Activated naive CD4-positive, alpha-beta T cell treated with anti-CD3 and anti-CD28 coated beads, Interleukin-2, amount 10 ng/mL, durations not matched to agents 7 days and 5 days (primary cell): ENCODE data around the gene ADAMTS6.

ENCODE experiments used
- CTCF ChIA-PET: fragments of 350-600 bp; sonication (Branson Sonifier 250); formaldehyde crosslinking; loops from one replicate; lab custom pipeline; 2021; ENCODE audit warnings: antibody characterized with exemption; lab: Charles Lee
- DNase-seq: peaks from one replicate; pipeline ENCODE4 v3.0.0-alpha.2; 2020
- H3K27ac Mint-ChIP-seq: one replicate; pipeline ENCODE4 v1.8.0; 2021; ENCODE audit warnings: mild to moderate bottlenecking, moderate library complexity, mixed read lengths
- H3K27me3 Mint-ChIP-seq: one replicate; pipeline ENCODE4 v1.8.0; 2021; ENCODE audit warnings: mild to moderate bottlenecking, mixed read lengths
- H3K36me3 Mint-ChIP-seq: one replicate; pipeline ENCODE4 v1.8.0; 2021; ENCODE audit warnings: mixed read lengths
- H3K4me1 Mint-ChIP-seq: one replicate; pipeline ENCODE4 v1.8.0; 2021; ENCODE audit warnings: mixed read lengths
- H3K4me3 Mint-ChIP-seq: one replicate; pipeline ENCODE4 v1.8.0; 2021; ENCODE audit warnings: mild to moderate bottlenecking, moderate library complexity, mixed read lengths
- H3K9me3 Mint-ChIP-seq: one replicate; pipeline ENCODE4 v1.8.0; 2021; ENCODE audit warnings: mixed read lengths

The ADAMTS6 gene

GRCh38 chr5:65172486-65173129 lies 309.1 kb downstream of the ADAMTS6 start:
- Mint-ChIP-seq H3K36me3 (no peaks in the 10 kb centered on the region), H3K4me3 (no peak overlapping the region), H3K9me3 (no peaks in the 10 kb centered on the region), H3K27ac (no peak overlapping the region), H3K4me1 (no peaks in the 10 kb centered on the region), H3K27me3 (peaks cover 7% of the 10 kb centered on the region)
- CTCF ChIA-PET = interaction anchor here (0.7 kb wide), 1 partner anchor 469 kb away, joined by 3 read pairs; no protein-coding TSS in a partner anchor
- DNase-seq = no peak

- Mint-ChIP-seq H3K4me3 (no peak overlapping the region), H3K27me3 (peaks cover 7% of the 10 kb centered on the region), H3K9me3 (no peaks in the 10 kb centered on the region), H3K36me3 (no peaks in the 10 kb centered on the region), H3K27ac (no peak overlapping the region), H3K4me1 (no peaks in the 10 kb centered on the region)
- no peak for DNase-seq
- CTCF ChIA-PET = no interaction called here
Measured at GRCh38 chr5:65171645-65172044, 310.1 kb downstream of the ADAMTS6 start.

GRCh38 chr5:65163698-65164097 lies 318.0 kb downstream of the ADAMTS6 start:
- H3K9me3 Mint-ChIP-seq = no peaks in the 10 kb centered on the region
- H3K27me3 Mint-ChIP-seq = peaks cover 6% of the 10 kb centered on the region
- H3K4me3 Mint-ChIP-seq = no peak overlapping the region
- H3K4me1 Mint-ChIP-seq = no peaks in the 10 kb centered on the region
- H3K36me3 Mint-ChIP-seq = no peaks in the 10 kb centered on the region
- no peak overlapping the region for H3K27ac Mint-ChIP-seq
- CTCF ChIA-PET = no interaction called here
- DNase-seq = no peak

- H3K9me3 Mint-ChIP-seq = no peaks in the 10 kb centered on the region
- no peak for DNase-seq
- no peaks in the 10 kb centered on the region for H3K4me1 Mint-ChIP-seq
- peaks cover 6% of the 10 kb centered on the region for H3K27me3 Mint-ChIP-seq
- no peak overlapping the region for H3K4me3 Mint-ChIP-seq
- no peaks in the 10 kb centered on the region for H3K36me3 Mint-ChIP-seq
- H3K27ac Mint-ChIP-seq = no peak overlapping the region
- CTCF ChIA-PET = no interaction called here
Measured at GRCh38 chr5:65161655-65162054, 320.1 kb downstream of the ADAMTS6 start.

GRCh38 chr5:65157906-65158603 lies 323.7 kb downstream of the ADAMTS6 start:
- no peak for DNase-seq
- Mint-ChIP-seq H3K36me3 (no peaks in the 10 kb centered on the region), H3K4me1 (no peaks in the 10 kb centered on the region), H3K27ac (no peak overlapping the region), H3K27me3 (peaks cover 6% of the 10 kb centered on the region), H3K4me3 (no peak overlapping the region), H3K9me3 (no peaks in the 10 kb centered on the region)
- CTCF ChIA-PET = no interaction called here

- no peak for DNase-seq
- H3K36me3 Mint-ChIP-seq = no peaks in the 10 kb centered on the region
- no peaks in the 10 kb centered on the region for H3K9me3 Mint-ChIP-seq
- no peak overlapping the region for H3K4me3 Mint-ChIP-seq
- CTCF ChIA-PET = no interaction called here
- H3K27ac Mint-ChIP-seq = no peak overlapping the region
- H3K27me3 Mint-ChIP-seq = peaks cover 6% of the 10 kb centered on the region
- no peaks in the 10 kb centered on the region for H3K4me1 Mint-ChIP-seq
Measured at GRCh38 chr5:65156933-65157332, 324.8 kb downstream of the ADAMTS6 start.

- H3K4me1 Mint-ChIP-seq = no peaks in the 10 kb centered on the region
- H3K4me3 Mint-ChIP-seq = no peak overlapping the region
- no peaks in the 10 kb centered on the region for H3K9me3 Mint-ChIP-seq
- no peak overlapping the region for H3K27ac Mint-ChIP-seq
- CTCF ChIA-PET = no interaction called here
- no peaks in the 10 kb centered on the region for H3K27me3 Mint-ChIP-seq
- no peak for DNase-seq
- no peaks in the 10 kb centered on the region for H3K36me3 Mint-ChIP-seq
Measured at GRCh38 chr5:65152131-65152530, 329.6 kb downstream of the ADAMTS6 start.

- CTCF ChIA-PET = no interaction called here
- Mint-ChIP-seq H3K27ac (no peak overlapping the region), H3K4me3 (no peak overlapping the region), H3K9me3 (no peaks in the 10 kb centered on the region), H3K4me1 (no peaks in the 10 kb centered on the region), H3K36me3 (no peaks in the 10 kb centered on the region), H3K27me3 (no peaks in the 10 kb centered on the region)
- DNase-seq = no peak
Measured at GRCh38 chr5:65151614-65152013, 330.1 kb downstream of the ADAMTS6 start.

- H3K36me3 Mint-ChIP-seq = no peaks in the 10 kb centered on the region
- no peak for DNase-seq
- no peaks in the 10 kb centered on the region for H3K9me3 Mint-ChIP-seq
- H3K27me3 Mint-ChIP-seq = no peaks in the 10 kb centered on the region
- H3K27ac Mint-ChIP-seq = no peak overlapping the region
- CTCF ChIA-PET = no interaction called here
- no peak overlapping the region for H3K4me3 Mint-ChIP-seq
- no peaks in the 10 kb centered on the region for H3K4me1 Mint-ChIP-seq
Measured at GRCh38 chr5:65150599-65151304, 331.0 kb downstream of the ADAMTS6 start.

GRCh38 chr5:65149827-65150226 lies 331.9 kb downstream of the ADAMTS6 start:
- no peaks in the 10 kb centered on the region for H3K9me3 Mint-ChIP-seq
- no peaks in the 10 kb centered on the region for H3K27me3 Mint-ChIP-seq

GRCh38 chr5:65144136-65144871 lies 337.4 kb downstream of the ADAMTS6 start:
- no peak for DNase-seq
- H3K27ac Mint-ChIP-seq = no peak overlapping the region
- H3K4me3 Mint-ChIP-seq = no peak overlapping the region
- H3K9me3 Mint-ChIP-seq = no peaks in the 10 kb centered on the region
- CTCF ChIA-PET = no interaction called here
- H3K36me3 Mint-ChIP-seq = no peaks in the 10 kb centered on the region
- no peaks in the 10 kb centered on the region for H3K4me1 Mint-ChIP-seq
- no peaks in the 10 kb centered on the region for H3K27me3 Mint-ChIP-seq

More at GRCh38 chr5:65149827-65150226, 331.9 kb downstream of the ADAMTS6 start:
- H3K4me1 Mint-ChIP-seq = no peaks in the 10 kb centered on the region
- no peaks in the 10 kb centered on the region for H3K36me3 Mint-ChIP-seq
- no peak overlapping the region for H3K4me3 Mint-ChIP-seq
- DNase-seq = no peak
- H3K27ac Mint-ChIP-seq = peak overlapping the region; percentile 11
- CTCF ChIA-PET = no interaction called here

- CTCF ChIA-PET = no interaction called here
- H3K27ac Mint-ChIP-seq = no peak overlapping the region
- no peak overlapping the region for H3K4me3 Mint-ChIP-seq
- no peaks in the 10 kb centered on the region for H3K36me3 Mint-ChIP-seq
- H3K27me3 Mint-ChIP-seq = no peaks in the 10 kb centered on the region
- no peak for DNase-seq
- H3K4me1 Mint-ChIP-seq = no peaks in the 10 kb centered on the region
- no peaks in the 10 kb centered on the region for H3K9me3 Mint-ChIP-seq
Measured at GRCh38 chr5:65142511-65143011, 339.2 kb downstream of the ADAMTS6 start.

GRCh38 chr5:65142016-65142415 lies 339.7 kb downstream of the ADAMTS6 start:
- no peaks in the 10 kb centered on the region for H3K27me3 Mint-ChIP-seq
- H3K27ac Mint-ChIP-seq = no peak overlapping the region
- DNase-seq = no peak
- H3K9me3 Mint-ChIP-seq = no peaks in the 10 kb centered on the region
- no peaks in the 10 kb centered on the region for H3K4me1 Mint-ChIP-seq
- no peak overlapping the region for H3K4me3 Mint-ChIP-seq
- CTCF ChIA-PET = no interaction called here
- no peaks in the 10 kb centered on the region for H3K36me3 Mint-ChIP-seq

GRCh38 chr5:65141493-65141892 lies 340.2 kb downstream of the ADAMTS6 start:
- Mint-ChIP-seq H3K9me3 (no peaks in the 10 kb centered on the region), H3K4me1 (no peaks in the 10 kb centered on the region), H3K4me3 (no peak overlapping the region), H3K36me3 (no peaks in the 10 kb centered on the region), H3K27ac (no peak overlapping the region), H3K27me3 (no peaks in the 10 kb centered on the region)
- no peak for DNase-seq
- CTCF ChIA-PET = no interaction called here
